ENCODE results near the gene SLCO2B1. TPM values are rescaled to one million over a fixed set of nuclear protein-coding genes. Genes with fewer than 3 reads are reported as not detected.

The SLCO2B1 gene
- total RNA-seq, 1 experiment from 2014 or later, result not detected

DNA sequence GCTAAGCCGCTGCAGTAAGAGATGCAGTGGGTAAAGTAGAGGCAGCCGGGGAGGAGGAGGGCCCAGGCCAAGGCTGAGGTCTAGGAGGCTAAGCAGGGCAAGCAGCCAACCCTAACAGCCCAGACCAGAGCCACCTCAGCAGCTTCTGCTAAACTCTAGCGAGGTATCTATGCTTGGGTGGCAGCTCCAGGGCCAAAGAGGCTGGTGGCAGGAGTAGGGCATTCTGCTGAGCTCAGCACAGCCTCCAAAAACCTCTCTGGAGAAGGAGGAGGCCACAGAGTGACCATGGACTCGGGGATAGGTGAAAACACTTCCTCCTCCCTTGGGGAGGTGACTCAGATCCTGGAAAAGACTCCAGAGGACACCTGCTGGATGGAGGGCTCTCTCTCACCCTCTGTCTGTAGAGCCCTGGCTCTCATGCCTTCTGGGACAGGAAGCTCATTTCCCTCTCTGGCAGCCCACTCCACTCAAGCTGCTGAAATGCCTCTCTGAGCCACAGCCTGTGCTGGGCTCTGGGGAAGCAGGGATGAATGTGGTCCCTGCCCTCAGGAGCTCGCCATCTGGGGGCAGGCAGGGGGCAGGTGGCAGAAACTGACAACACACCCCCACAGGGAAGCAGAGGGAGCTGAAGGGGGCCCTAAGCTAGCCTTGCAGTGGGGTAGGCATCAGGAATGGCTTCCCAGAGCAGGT lies 73.2 kb downstream of the SLCO2B1 start:
- DNase-seq (ENCODE audit: low spot score), result peak; percentile 22

- DNase-seq (ENCODE audit: low spot score), result no peak
These were observed 74.9 kb downstream of the SLCO2B1 start for GRCh38 chr11:75225794-75226193.

- DNase-seq (ENCODE audit: low spot score), result no peak
These were observed 78.6 kb downstream of the SLCO2B1 start for GRCh38 chr11:75229466-75229865.

DNA sequence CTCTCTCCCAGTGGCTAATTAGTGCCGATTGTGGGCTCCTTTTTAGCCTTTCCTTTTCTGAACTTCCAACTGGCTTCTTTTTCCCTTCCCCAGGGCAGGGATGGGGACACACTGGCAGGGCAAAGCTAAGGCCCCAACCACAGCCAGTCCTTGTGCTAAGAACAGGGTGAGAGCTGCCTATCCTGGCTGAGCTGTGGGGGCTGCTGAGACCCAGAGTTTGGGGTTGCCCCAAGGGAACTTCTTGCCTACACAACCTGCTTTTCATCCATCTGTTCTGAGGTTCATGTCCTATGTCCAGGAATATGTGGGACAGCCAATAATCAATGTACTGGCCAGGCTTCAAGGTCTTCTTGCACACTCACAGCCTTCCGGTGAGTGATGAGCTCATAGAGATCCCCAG lies 79.7 kb downstream of the SLCO2B1 start:
- DNase-seq (ENCODE audit: low spot score), result no peak

DNA sequence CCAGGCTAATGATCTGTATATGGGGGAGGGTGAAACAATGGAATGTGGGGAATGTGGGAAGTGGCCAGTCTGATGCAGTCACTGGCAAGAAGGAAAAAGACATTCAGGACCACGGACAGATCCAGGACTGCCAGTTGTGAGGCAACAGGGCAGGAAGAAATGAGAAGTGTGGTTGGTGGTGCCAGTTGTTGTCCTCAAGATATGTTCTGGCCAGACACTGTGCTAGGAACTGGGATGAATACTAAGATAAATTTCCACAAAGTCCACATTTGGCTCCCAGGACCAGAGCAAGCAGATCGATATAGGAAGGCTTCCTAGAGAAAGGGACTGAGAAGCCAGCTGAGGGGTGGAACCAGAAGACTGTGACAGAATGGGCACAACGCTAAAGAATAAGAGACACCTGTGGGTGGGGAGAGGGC lies 82.9 kb downstream of the SLCO2B1 start:
- DNase-seq (ENCODE audit: low spot score), result peak; percentile 35

DNA sequence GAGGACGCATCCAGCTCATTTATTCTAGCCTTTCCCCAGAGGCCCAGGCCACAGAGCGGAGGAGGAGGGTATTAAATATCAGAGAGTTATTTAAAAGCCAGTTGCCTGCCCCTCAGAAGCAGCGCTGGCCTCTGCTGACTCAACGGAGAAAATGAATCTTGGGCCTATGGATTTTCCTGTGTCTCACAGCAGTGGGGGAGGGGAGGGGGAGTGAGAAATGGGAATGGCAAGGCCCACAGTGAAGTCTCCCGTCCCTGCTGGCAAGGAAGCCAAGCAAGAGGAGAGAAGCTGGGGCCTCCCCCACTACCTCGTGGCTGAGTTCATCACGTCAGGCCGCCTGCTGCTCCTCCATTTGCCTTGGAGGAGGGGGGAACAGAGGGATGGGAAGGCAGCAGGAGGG lies 85.2 kb downstream of the SLCO2B1 start:
- no peak for DNase-seq (ENCODE audit: low spot score)

DNA sequence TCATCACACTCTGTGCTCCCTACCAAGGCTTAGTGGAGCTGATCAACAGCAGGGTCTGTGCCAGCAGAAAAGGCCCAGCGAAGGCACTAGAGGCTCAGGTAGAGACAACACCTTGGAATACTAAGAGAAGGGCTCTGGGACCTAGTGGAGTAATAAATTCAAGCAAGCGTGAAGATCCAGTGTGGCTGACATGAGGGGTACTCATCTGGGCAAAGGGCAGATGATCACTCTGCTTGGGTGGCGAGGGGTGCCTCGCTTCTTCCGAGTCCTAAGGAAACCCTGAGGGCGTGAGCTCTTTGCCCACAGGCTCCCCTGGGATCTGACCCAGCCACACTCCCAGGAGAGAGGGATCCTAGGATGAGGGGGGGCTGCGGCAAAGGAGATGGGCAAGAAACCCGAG lies 86.1 kb downstream of the SLCO2B1 start:
- DNase-seq (ENCODE audit: low spot score), result no peak

GRCh38 chr11:75238595-75239440 lies 87.9 kb downstream of the SLCO2B1 start:
- DNase-seq (ENCODE audit: low spot score), result no peak

GRCh38 chr11:75239531-75240290 lies 88.8 kb downstream of the SLCO2B1 start:
- no peak for DNase-seq (ENCODE audit: low spot score)

DNA sequence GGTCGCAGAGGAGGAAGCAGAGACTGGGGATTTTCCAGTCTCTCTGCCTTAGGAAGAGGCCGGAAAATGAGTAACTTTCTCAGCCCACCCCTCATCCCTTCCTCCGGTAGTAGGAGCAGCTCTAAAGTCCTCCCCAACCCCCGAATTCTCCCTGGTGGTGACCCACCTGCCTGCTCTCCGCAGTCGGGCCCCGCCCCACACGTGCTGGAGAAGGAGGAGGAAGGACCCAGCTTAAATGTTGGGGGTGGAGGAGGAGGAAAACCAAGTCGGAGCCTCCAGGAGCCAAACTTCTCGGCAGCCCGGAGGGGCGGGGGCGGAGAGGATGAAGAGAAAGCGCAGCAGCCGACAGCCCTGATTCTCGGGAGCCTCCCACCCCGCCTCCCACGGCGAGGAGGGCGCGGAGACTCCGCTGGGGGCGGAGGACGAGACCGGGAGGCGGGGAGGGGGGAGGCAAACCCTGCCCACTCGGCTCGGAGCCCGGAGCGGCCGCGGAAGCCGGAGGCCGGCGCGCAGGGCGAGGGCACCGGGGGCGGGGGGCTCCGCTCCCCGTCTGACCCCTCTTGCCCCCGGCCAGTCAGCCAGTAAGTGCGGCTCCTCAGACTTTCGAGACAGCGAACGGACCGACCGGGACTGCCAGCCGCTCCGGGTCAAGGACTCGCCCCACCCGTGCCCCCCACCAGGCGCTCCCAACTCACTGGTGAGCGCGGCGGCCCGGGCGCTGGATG lies 89.6 kb downstream of the SLCO2B1 start, which contains the start of gene TPBGL:
Gene TPBGL, plus strand, starts transcription at position 464 of the 725 bp plus-strand sequence. CDS start 276 bp downstream, outside the sequence.
- no peak for DNase-seq (ENCODE audit: low spot score)

DNA sequence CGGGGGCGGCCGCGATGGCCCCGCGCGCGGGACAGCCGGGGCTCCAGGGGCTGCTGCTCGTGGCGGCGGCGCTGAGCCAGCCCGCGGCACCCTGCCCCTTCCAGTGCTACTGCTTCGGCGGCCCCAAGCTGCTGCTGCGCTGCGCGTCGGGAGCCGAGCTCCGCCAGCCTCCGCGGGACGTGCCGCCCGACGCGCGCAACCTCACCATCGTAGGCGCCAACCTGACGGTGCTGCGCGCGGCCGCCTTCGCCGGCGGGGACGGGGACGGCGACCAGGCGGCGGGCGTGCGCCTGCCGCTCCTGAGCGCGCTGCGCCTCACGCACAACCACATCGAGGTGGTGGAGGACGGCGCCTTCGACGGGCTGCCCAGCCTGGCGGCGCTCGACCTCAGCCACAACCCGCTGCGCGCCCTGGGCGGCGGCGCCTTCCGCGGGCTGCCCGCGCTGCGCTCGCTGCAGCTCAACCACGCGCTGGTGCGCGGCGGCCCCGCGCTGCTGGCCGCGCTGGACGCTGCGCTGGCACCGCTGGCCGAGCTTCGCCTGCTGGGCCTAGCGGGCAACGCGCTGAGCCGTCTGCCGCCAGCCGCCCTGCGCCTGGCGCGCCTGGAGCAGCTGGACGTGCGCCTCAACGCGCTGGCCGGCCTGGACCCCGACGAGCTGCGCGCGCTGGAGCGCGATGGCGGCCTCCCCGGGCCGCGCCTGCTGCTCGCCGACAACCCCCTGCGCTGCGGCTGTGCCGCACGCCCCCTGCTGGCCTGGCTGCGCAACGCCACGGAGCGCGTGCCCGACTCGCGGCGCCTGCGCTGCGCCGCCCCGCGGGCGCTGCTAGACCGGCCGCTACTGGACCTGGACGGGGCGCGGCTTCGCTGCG lies 90.4 kb downstream of the SLCO2B1 start:
- DNase-seq (ENCODE audit: low spot score), result no peak

DNA sequence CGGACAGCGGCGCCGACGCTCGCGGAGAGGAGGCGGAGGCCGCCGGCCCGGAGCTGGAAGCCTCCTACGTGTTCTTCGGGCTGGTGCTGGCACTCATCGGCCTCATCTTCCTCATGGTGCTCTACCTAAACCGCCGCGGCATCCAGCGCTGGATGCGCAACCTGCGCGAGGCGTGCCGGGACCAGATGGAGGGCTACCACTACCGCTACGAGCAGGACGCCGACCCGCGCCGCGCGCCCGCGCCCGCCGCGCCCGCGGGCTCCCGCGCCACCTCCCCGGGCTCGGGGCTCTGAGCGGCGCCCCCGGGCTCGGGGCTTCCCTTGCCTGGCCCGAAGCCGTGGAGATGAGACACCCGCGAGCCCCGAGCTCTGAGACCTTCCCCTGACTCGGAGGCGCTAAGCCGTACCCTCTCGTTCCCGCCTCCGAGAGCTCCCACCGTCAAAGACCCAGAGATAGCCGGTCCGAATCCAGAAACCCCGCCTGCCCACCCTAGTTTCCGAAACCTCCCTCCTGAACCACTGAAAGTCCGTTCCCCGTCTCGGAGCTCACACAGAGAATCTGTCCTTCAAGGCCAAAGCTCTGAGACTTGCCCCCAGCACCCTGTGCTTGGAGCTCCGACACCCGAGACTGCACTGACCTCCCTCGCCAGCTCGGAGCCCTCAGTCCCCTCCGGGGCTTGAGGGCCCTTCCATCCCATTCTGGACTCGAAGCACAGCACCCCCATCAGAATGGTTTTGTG lies 91.2 kb downstream of the SLCO2B1 start:
- no peak for DNase-seq (ENCODE audit: low spot score)

DNA sequence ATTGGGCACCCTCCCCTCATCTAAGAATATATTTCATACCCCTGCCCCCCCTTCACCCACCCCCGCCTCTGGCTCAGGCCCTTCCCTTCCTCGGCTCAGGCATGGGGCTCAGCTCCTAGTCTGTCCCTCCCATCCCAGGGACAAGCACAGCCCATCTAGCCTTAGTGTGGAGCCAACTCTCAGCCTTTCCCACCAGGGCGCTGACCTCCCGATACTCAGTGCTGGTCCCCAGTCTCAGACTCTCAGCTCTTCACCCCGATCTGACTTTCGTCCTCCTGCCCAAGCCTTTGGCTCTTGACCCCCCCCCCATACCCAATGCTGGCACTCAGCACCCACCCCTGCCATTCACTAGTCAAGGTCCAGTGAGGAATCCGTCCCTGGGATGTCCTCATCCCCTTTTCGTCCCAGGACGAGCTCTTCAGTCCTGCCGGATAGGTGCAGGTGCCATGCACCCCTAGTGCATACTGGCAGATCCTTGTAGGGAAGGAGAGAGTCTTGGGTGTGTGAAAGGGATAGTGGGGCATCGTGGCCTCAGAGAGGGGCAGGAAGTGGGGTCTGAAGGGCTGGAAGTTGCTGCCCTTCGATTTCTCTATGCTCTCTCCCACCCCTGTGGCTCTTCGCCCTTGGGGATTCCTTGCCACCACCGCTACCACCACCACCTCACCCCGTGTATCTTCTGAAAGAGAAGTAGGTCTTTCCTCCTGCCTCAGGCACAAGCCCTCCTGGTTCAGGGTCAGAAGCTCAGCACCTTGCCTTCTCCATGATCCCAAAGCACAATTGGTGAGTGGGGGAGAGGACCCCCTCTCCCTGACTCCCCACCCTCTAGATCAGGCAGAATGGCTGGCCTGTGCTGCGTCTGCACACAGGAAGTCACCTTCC lies 92.1 kb downstream of the SLCO2B1 start:
- DNase-seq (ENCODE audit: low spot score), result no peak

- no peak for DNase-seq (ENCODE audit: low spot score)
These were observed 93.3 kb downstream of the SLCO2B1 start for GRCh38 chr11:75244052-75244814.

DNA sequence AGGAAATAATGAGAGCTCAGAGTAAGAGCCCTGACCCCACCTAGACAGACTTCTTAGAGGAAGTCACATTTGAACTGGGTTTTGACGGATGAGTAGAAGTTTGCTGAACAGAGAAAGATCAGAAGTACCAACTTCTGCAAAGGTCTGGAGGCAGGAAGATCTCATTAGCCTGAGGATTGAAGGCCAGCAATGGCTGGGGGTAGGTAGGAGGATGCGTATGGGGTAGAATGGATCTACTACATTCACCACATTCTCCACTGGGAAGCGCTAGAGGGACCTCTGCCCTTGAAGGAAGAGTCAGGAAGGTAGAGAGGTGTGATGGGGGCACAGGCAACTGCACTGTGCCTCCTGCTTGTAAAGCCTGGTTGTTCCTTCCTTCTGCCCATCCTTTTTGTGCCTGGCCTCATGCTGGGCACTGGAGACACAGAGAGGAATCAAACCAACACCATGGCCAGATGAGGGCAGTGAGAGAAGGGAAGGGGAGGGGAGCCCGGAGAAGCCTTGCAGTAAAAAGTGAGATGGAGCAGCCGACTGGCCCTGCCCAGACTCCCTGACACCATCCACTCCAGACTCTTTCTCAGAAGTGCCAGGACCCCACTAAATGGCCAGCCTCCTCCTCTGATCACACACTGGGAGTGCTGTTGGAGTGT lies 94.6 kb downstream of the SLCO2B1 start:
- no peak for DNase-seq (ENCODE audit: low spot score)

DNA sequence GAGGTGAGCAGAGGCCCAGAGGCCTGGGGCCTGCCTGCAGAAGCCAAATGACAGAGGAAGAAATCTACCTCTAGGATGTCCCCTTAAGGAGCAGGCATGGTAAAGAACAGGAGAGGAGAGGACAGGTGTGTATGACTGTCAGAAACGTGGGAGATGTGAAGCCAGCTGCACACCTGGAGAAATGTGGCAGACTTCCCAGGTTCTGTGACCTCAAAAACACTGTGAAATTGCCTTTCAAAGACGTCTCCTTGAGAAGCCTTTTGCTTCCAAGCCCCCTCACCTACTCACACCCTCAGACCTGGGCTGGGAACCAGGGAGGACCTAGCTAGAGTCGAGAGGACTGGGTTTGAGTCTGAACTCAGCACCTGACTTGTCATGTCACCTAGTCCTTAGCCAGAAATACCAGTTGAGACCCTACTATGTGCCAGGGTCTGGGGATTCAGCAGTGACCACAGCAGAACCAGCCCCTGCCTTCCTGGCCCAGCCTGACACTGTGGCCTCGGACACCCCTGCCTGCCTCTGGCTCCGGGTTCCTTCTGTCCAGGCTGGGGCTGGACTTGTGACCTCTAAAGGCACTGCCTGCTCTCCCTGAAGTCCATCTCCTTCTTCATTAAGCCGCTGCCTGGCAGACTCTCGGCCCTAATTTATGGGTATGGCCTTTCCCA lies 95.2 kb downstream of the SLCO2B1 start:
- no peak for DNase-seq (ENCODE audit: low spot score)
